ENCODE measurements around the gene PIEZO2.

DNA sequence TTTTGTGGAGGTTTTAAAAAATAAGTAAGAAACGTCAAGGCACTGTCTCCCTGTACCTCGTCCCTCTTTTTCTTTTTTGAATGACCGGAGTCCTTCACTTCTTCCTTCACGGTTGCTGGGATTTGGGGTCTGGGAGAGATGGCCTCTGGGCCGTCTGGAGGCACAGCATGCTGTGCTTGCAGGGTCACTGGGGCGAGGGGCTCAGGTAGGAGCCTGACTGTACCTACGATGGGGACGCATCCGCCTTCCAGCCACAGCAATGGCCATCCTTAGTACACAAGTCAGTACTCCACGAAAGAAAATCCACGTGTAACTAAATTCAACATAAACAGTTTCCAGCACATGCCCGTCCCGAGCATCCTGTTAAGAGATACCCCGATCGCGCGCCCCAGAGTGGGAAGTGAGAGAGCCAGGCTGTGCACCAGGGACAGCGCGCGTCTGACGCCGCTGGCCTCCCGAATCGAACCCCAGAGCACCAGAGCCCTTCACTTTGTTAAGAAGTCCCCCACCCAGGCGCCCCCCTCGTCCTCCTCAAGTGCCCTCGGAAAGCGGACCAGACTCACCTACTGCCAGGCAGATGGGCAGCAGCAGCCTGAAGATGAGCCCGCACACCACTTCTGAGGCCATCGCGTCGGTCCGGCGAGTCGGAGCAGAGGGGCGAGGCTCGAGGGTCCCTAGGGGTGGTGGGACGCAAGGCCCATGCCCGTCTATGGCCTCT, 1.2 kb downstream of the PIEZO2 start:
- TF ChIP-seq ZNF274 (IDR thresholded peaks at IDR 0.05; ENCODE audit: low read depth, low read length) (no peak), YY1 (IDR thresholded peaks at IDR 0.05; ENCODE audit: insufficient read depth, insufficient read length) (no peak), SUZ12 (IDR thresholded peaks at IDR 0.05; ENCODE audit: extremely low read depth, insufficient read depth, insufficient read length) (no peak)

All from NT2/D1 (cell line).